C4-2B (cell line): Measurements from ENCODE around the gene NRG2.

Experiments used
- CTCF ChIP-seq: fragments of 450-650 bp; conservative IDR thresholded peaks from 2 replicates; pipeline ENCODE4 v1.5.1; 2017; ENCODE audit warnings: mild to moderate bottlenecking
- ZFX ChIP-seq: fragments of 450-650 bp; IDR thresholded peaks from 2 replicates; pipeline ENCODE4 v1.6.1; 2017

GRCh38 chr5:140083650-140084049 is 40.6 kb upstream of the NRG2 start:
- no peak for TF ChIP-seq CTCF
- no peak for TF ChIP-seq ZFX
